Astrocyte (in vitro differentiated cells and primary cell): ENCODE data around the gene POLD4. TPM values are rescaled to one million over a fixed set of nuclear protein-coding genes. Genes with fewer than 3 reads are reported as not detected.
A peak's percentile ranks its signal among the peaks of the same experiment; 100 is the strongest.

Source experiments
- DNase-seq: peaks from one replicate; pipeline ENCODE4 v3.0.0-alpha.2; 2010; ENCODE audit warnings: low read depth
- FAIRE-seq: peaks from 2 replicates; lab custom pipeline; 2011; peaks lifted over from hg19 to GRCh38; lab: Jason Lieb, UNC
- H2AFZ ChIP-seq: 2 replicates; pipeline ENCODE4 v1.6.0; 2012; ENCODE audit warnings: low read depth, low read length, inconsistent platforms
- H3K27ac ChIP-seq: 2 replicates; pipeline ENCODE4 v1.5.1; 2011; ENCODE audit warnings: low read depth, low read length, inconsistent platforms
- H3K27me3 ChIP-seq: 2 replicates; pipeline ENCODE4 v1.6.0; 2011; ENCODE audit warnings: low read length, inconsistent platforms; ENCODE audit not compliant: insufficient read depth
- H3K36me3 ChIP-seq: 2 replicates; pipeline ENCODE4 v1.5.1; 2011; ENCODE audit warnings: low read length, inconsistent platforms; ENCODE audit not compliant: insufficient read depth
- H3K4me1 ChIP-seq: 2 replicates; pipeline ENCODE4 v1.5.1; 2011; ENCODE audit warnings: low read length, inconsistent platforms; ENCODE audit not compliant: insufficient read depth
- H3K4me2 ChIP-seq: 2 replicates; pipeline ENCODE4 v1.6.0; 2012; ENCODE audit warnings: low read length, inconsistent platforms
- H3K4me3 ChIP-seq: 2 replicates; pipeline ENCODE4 v1.5.1; 2011; ENCODE audit warnings: low read depth, mild to moderate bottlenecking, low read length, inconsistent platforms; ENCODE audit not compliant: insufficient read depth
- H3K79me2 ChIP-seq: 2 replicates; pipeline ENCODE4 v1.6.0; 2012; ENCODE audit warnings: mild to moderate bottlenecking, low read length, inconsistent platforms; ENCODE audit not compliant: insufficient read depth
- H3K9ac ChIP-seq: 2 replicates; pipeline ENCODE4 v1.6.0; 2012; ENCODE audit warnings: mild to moderate bottlenecking, low read length, inconsistent platforms
- H3K9me3 ChIP-seq: 2 replicates; pipeline ENCODE4 v1.5.1; 2012; ENCODE audit warnings: low read depth, mild to moderate bottlenecking, low read length, inconsistent platforms; ENCODE audit not compliant: insufficient read depth
- H4K20me1 ChIP-seq: 2 replicates; pipeline ENCODE4 v1.6.0; 2012; ENCODE audit warnings: low read length, inconsistent platforms; ENCODE audit not compliant: insufficient read depth
- H3K27ac Mint-ChIP-seq: one replicate; pipeline ENCODE4 v1.8.0; 2021; ENCODE audit warnings: mild to moderate bottlenecking, mixed read lengths; ENCODE audit not compliant: unreplicated experiment
- H3K27me3 Mint-ChIP-seq: one replicate; pipeline ENCODE4 v1.8.0; 2021; ENCODE audit warnings: low read depth, mixed read lengths; ENCODE audit not compliant: unreplicated experiment
- H3K36me3 Mint-ChIP-seq: one replicate; pipeline ENCODE4 v1.8.0; 2021; ENCODE audit warnings: low read depth, mixed read lengths; ENCODE audit not compliant: unreplicated experiment
- H3K4me1 Mint-ChIP-seq: one replicate; pipeline ENCODE4 v1.8.0; 2021; ENCODE audit warnings: low read depth, mixed read lengths; ENCODE audit not compliant: unreplicated experiment
- H3K4me3 Mint-ChIP-seq: one replicate; pipeline ENCODE4 v1.8.0; 2021; ENCODE audit warnings: mild to moderate bottlenecking, moderate library complexity, mixed read lengths; ENCODE audit not compliant: unreplicated experiment
- H3K9me3 Mint-ChIP-seq: one replicate; pipeline ENCODE4 v1.8.0; 2021; ENCODE audit warnings: mild to moderate bottlenecking, mixed read lengths; ENCODE audit not compliant: unreplicated experiment
- EZH2 ChIP-seq: IDR thresholded peaks from 2 replicates; pipeline ENCODE4 v1.6.1; 2012; ENCODE audit warnings: mild to moderate bottlenecking, low read length, inconsistent platforms; ENCODE audit not compliant: insufficient read depth
- total RNA-seq: library from RNA; stranded (reverse); gene quantifications from 2 replicates; pipeline ENCODE4 v1.2.1, GENCODE V29; 2021
- TF ChIP-seq, protein P1 (sequence below): IDR thresholded peaks from 2 replicates; pipeline ENCODE4 v1.5.1; 2011; ENCODE audit warnings: low read depth, mild to moderate bottlenecking, inconsistent platforms, low read length, moderate library complexity; ENCODE audit not compliant: insufficient read depth

Gene POLD4
- total RNA-seq, 1 donor from 2014 or later, result 53.5 TPM

DNA sequence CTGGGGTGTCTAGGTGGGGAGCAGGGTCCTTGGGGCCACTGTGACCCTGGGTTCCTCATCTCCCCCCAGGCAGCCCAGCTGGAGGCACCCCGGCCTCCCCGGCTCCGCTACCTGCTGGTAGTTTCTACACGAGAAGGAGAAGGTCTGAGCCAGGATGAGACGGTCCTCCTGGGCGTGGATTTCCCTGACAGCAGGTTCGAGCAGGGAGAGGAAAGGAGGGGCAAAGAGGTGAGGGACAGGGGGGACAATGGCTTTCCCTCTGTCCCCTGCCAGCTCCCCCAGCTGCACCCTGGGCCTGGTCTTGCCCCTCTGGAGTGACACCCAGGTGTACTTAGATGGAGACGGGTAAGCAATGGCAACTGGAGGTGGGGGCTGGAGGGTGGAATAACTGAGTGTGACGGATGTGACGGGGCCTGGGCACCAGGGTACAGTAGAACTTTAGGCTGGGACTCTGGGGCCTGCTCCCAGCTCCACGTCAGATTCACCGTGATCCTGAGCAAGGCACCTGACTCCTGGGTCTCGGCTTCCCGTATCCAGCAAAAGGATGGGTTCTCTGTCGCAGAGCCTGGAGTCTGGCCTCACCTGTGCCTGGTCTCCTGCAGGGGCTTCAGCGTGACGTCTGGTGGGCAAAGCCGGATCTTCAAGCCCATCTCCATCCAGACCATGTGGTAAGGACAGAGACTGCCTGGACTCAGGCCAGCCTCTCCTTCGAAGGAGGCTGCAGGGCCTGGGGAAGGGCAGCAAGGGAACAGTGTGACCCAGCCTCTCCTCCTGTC lies 46.4 kb downstream of the POLD4 start:
- no peaks in the 10 kb centered on the region for H3K9me3 ChIP-seq
- TF ChIP-seq, protein P1, sequence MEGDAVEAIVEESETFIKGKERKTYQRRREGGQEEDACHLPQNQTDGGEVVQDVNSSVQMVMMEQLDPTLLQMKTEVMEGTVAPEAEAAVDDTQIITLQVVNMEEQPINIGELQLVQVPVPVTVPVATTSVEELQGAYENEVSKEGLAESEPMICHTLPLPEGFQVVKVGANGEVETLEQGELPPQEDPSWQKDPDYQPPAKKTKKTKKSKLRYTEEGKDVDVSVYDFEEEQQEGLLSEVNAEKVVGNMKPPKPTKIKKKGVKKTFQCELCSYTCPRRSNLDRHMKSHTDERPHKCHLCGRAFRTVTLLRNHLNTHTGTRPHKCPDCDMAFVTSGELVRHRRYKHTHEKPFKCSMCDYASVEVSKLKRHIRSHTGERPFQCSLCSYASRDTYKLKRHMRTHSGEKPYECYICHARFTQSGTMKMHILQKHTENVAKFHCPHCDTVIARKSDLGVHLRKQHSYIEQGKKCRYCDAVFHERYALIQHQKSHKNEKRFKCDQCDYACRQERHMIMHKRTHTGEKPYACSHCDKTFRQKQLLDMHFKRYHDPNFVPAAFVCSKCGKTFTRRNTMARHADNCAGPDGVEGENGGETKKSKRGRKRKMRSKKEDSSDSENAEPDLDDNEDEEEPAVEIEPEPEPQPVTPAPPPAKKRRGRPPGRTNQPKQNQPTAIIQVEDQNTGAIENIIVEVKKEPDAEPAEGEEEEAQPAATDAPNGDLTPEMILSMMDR, result no peak
- no peak for TF ChIP-seq EZH2
- peaks cover 7% of the 10 kb centered on the region for H4K20me1 ChIP-seq
- DNase-seq (no peak), FAIRE-seq (no peak)
- no peaks in the 10 kb centered on the region for H3K79me2 ChIP-seq
- H2AFZ ChIP-seq, result no peak overlapping the region
- Mint-ChIP-seq H3K4me1 (peaks cover 5% of the 10 kb centered on the region), H3K4me3 (no peak overlapping the region), H3K36me3 (peaks cover 5% of the 10 kb centered on the region), H3K27me3 (peaks cover 2% of the 10 kb centered on the region), H3K9me3 (no peaks in the 10 kb centered on the region), H3K27ac (no peak overlapping the region)
- H3K27me3 ChIP-seq, result no peaks in the 10 kb centered on the region
- no peak overlapping the region for H3K27ac ChIP-seq
- H3K9ac ChIP-seq, result no peak overlapping the region
- H3K4me3 ChIP-seq, result no peak overlapping the region
- peaks cover 10% of the 10 kb centered on the region for H3K4me1 ChIP-seq
- H3K4me2 ChIP-seq, result no peak overlapping the region
- no peaks in the 10 kb centered on the region for H3K36me3 ChIP-seq

DNA sequence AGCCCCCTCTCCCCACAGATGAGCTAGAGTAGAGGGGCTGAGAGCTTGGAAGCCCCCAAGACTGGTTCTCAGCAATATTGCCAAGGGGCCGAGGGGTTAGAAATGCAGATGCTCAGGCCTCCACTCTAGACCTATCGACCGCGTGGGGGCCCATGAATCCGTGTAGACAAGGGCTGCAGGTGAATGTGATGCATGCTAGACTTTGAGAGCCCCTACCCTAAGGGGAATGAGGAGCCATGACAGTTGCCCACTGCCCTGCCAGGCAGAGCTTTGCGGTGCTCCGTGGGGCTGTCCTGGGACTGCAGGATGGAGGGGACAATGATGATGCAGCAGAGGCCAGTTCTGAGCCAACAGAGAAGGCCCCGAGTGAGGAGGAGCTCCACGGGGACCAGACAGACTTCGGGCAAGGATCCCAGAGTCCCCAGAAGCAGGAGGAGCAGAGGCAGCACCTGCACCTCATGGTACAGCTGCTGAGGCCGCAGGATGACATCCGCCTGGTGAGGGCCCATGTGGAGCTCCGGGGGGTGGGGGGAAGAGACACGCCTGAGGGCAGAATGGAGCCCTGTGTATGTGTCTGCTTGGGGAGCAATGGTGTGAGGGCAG lies 48.7 kb downstream of the POLD4 start:
- DNase-seq, result no peak
- Histone ChIP-seq H3K4me1 (peaks cover 10% of the 10 kb centered on the region), H3K9ac (peak overlapping the region; percentile 76), H3K4me2 (peak overlapping the region; percentile 93), H3K27ac (no peak overlapping the region), H2AFZ (no peak overlapping the region), H3K36me3 (no peaks in the 10 kb centered on the region), H3K27me3 (no peaks in the 10 kb centered on the region), H3K4me3 (peak overlapping the region; percentile 72), H3K79me2 (no peaks in the 10 kb centered on the region), H3K9me3 (no peaks in the 10 kb centered on the region), H4K20me1 (peaks cover 16% of the 10 kb centered on the region)
- H3K27me3 Mint-ChIP-seq, result peaks cover 2% of the 10 kb centered on the region
- peak overlapping the region; percentile 73 for H3K4me3 Mint-ChIP-seq
- FAIRE-seq, result no peak
- no peaks in the 10 kb centered on the region for H3K9me3 Mint-ChIP-seq
- no peak overlapping the region for H3K27ac Mint-ChIP-seq
- TF ChIP-seq, protein P1, result no peak
- no peak for TF ChIP-seq EZH2
- peaks cover 5% of the 10 kb centered on the region for H3K36me3 Mint-ChIP-seq
- H3K4me1 Mint-ChIP-seq, result peaks cover 5% of the 10 kb centered on the region
